K562 (cell line): ENCODE measurements around the gene G6PC3. TPM values are rescaled to one million over a fixed set of nuclear protein-coding genes. Genes with fewer than 3 reads are reported as not detected.

Source experiments
- ATF7 ChIP-seq: fragments of 450-650 bp; IDR thresholded peaks from 2 replicates; pipeline ENCODE4 v1.7.1; 2014; ENCODE audit warnings: mild to moderate bottlenecking, moderate library complexity
- DPF2 ChIP-seq: fragments of 450-650 bp; IDR thresholded peaks from 2 replicates; pipeline ENCODE4 v1.6.1; 2016
- ELF2 ChIP-seq: fragments of 250-450 bp; sonication (Bioruptor Pico); IDR thresholded peaks from 2 replicates; pipeline ENCODE4 v1.5.0; 2021; ENCODE audit warnings: mild to moderate bottlenecking
- FOSL1 ChIP-seq: fragments of 200-800 bp; sonication (Bioruptor generic); conservative IDR thresholded peaks from 2 replicates; pipeline ENCODE4 v1.6.1; 2016; ENCODE audit warnings: missing genetic modification characterization, missing compliant biosample characterization
- GABPA ChIP-seq: fragments of 200-800 bp; sonication (Bioruptor generic); conservative IDR thresholded peaks from 2 replicates; pipeline ENCODE4 v1.6.1; 2016; ENCODE audit warnings: low read depth, missing genetic modification characterization, missing compliant biosample characterization
- GATAD2A ChIP-seq: fragments of 450-650 bp; IDR thresholded peaks from 2 replicates; pipeline ENCODE4 v1.6.1; 2017
- HCFC1 ChIP-seq: IDR thresholded peaks from 2 replicates; pipeline ENCODE4 v1.6.1; 2012; ENCODE audit warnings: low read depth, low read length, improper control_type of control experiment
- KDM4B ChIP-seq, 2 experiments: fragments of 450-650 bp in 1 of 2; sonication (generic) in 1 of 2; IDR thresholded peaks; 2 replicates each; pipeline ENCODE4 v1.6.1; 2016 to 2017; ENCODE audit warnings: borderline replicate concordance in 2 of 2, antibody characterized with exemption in 1 of 2, low read depth in 1 of 2, mild to moderate bottlenecking in 1 of 2
- KDM5B ChIP-seq: fragments of 200-600 bp; sonication (generic); IDR thresholded peaks from 2 replicates; pipeline ENCODE4 v1.6.1; 2012; ENCODE audit warnings: low read depth, mild to moderate bottlenecking, moderate library complexity, low read length, control low read depth, inconsistent platforms; ENCODE audit not compliant: insufficient replicate concordance
- MBD1 ChIP-seq: fragments of 250-450 bp; sonication (Bioruptor Pico); IDR thresholded peaks from 2 replicates; pipeline ENCODE4 v1.8.0; 2022; ENCODE audit warnings: inconsistent platforms
- MCM7 ChIP-seq, 2 experiments: fragments of 450-650 bp; IDR thresholded peaks; 2 replicates each; pipeline ENCODE4 v1.6.1; 2016 to 2018
- SMARCA5 ChIP-seq: fragments of 450-650 bp; IDR thresholded peaks from 2 replicates; pipeline ENCODE4 v1.6.1; 2016
- SMARCC2 ChIP-seq: fragments of 450-650 bp; IDR thresholded peaks from 2 replicates; pipeline ENCODE4 v1.6.1; 2017; ENCODE audit warnings: antibody characterized with exemption, moderate library complexity, mild to moderate bottlenecking, low read depth
- STAT6 ChIP-seq: sonication (generic); formaldehyde crosslinking; IDR thresholded peaks from 2 replicates; pipeline ENCODE4 v1.8.1; 2023; ENCODE audit warnings: mild to moderate bottlenecking, missing genetic modification reagents
- ZBTB9 ChIP-seq: fragments of 450-650 bp; formaldehyde crosslinking; IDR thresholded peaks from 2 replicates; pipeline ENCODE4 v1.4.0; 2020; ENCODE audit warnings: mild to moderate bottlenecking, moderate library complexity
- ZNF224 ChIP-seq: sonication (generic); formaldehyde crosslinking; IDR thresholded peaks from 2 replicates; pipeline ENCODE4 v1.8.0; 2022; ENCODE audit warnings: mild to moderate bottlenecking, missing genetic modification reagents
- ZNF395 ChIP-seq: fragments of 200-800 bp; sonication (Bioruptor generic); IDR thresholded peaks from 2 replicates; pipeline ENCODE4 v1.6.1; 2017; ENCODE audit warnings: missing genetic modification characterization, missing compliant biosample characterization
- polyA plus RNA-seq, 8 experiments: library from polyadenylated mRNA; depleted of rRNA in 4 of 8; stranded (reverse) in 5 of 8; unstranded in 3 of 8; fragments of >200 nt; fragmentation: Nextera tagmentation in 2 of 8; fragmentation: Illumina TruSeq in 1 of 8; extraction: Ambion mirVana in 2 of 8; extraction: Trizol in 1 of 8; gene quantifications; 2 replicates each; pipeline versions ENCODE4 v1.2.1 to v1.2.3, GENCODE V29; 2011 to 2014; ENCODE audit warnings: inconsistent platforms in 1 of 8, missing spikeins in 1 of 8
- total RNA-seq, 7 experiments: library from RNA; depleted of rRNA in 6 of 7; stranded (reverse); fragments of >200 nt in 6 of 7; fragmentation: Illumina TruSeq in 2 of 7; extraction: Trizol in 2 of 7; gene quantifications; 2 replicates each; pipeline versions ENCODE4 v1.2.1 to v1.2.3, GENCODE V29; 2011 to 2021; ENCODE audit warnings: low replicate concordance in 1 of 7
- TF ChIP-seq, protein P1 (sequence below): fragments of 250-450 bp; sonication (Bioruptor Pico); IDR thresholded peaks from 2 replicates; pipeline ENCODE4 v1.9.0; 2021; ENCODE audit warnings: mild to moderate bottlenecking, inconsistent platforms

The G6PC3 gene
- total and polyA plus RNA-seq, 9 of the 15 experiments (the other 6 are each of a cell fraction or from before 2014, with no cell fraction given), result 10.4 to 57.8 (median 31.1) TPM

DNA sequence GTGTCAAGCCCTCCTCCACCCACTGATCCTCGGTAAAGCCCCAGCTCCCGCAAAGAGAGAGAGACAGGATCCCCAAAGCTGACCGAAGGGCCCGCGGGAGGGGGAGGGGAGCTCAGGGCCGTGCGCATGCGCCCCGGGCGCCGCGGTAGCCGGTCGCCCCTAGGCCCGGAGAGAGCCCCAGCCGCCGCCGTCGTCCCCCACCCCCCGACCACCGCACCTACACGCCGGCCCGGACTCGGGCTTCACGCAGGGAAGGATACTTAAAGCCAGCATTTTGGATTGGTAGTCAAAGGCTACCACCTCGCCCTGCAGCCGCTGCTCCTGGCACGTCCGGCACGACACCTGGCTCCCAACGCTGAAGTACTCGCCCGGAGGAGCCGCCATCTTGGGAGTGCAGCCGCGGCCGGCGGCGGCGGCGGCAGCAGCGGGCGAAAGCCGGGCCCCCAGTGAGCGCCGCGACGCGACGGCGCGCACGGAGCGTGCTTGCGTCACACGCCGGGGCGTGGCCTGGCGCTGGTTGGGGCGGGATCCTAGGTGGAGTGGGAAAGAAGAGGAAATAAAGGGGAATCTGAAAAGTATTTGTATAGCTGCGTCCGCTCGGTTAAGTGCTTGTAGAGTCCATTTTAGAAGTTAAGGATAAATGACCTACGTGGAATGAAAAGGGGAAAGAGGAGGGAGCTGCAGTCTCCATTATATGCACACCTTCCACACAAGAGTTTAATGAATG lies 4.2 kb upstream of the G6PC3 start, which contains the start of gene LSM12 (continued):
- no peak for TF ChIP-seq MBD1 (CRISPR knock-in tag)
- TF ChIP-seq KDM5B, result peak; percentile 70
- TF ChIP-seq HCFC1, result peak; percentile 31
- TF ChIP-seq SMARCC2, result no peak
- TF ChIP-seq DPF2, result no peak
- no peak for TF ChIP-seq KDM4B (IDR thresholded peaks at IDR 0.05; ENCODE audit: borderline replicate concordance in 2 of 2, low read depth in 1 of 2)
- TF ChIP-seq ZBTB9 (CRISPR knock-in tag), result no peak
- TF ChIP-seq ELF2 (CRISPR knock-in tag), result no peak
- peak; percentile 31; the same call in 1 of the 2 replicates for TF ChIP-seq GABPA (tag)
- TF ChIP-seq ATF7, result peak; percentile 83; the same call in 1 of the 2 replicates
- TF ChIP-seq ZNF395 (CRISPR knock-in tag), result peak; percentile 32; the same call in 1 of the 2 replicates
- 0 out of 2 replicates have a peak, but pooled peaks have one; percentile 11 for TF ChIP-seq FOSL1 (tag)
- peak; percentile 28; the same call in 1 of the 2 replicates for TF ChIP-seq SMARCA5
- no peak for TF ChIP-seq ZNF224 (CRISPR knock-in tag)
- TF ChIP-seq MCM7 (IDR thresholded peaks at IDR 0.05), result no peak
- TF ChIP-seq, protein P1, sequence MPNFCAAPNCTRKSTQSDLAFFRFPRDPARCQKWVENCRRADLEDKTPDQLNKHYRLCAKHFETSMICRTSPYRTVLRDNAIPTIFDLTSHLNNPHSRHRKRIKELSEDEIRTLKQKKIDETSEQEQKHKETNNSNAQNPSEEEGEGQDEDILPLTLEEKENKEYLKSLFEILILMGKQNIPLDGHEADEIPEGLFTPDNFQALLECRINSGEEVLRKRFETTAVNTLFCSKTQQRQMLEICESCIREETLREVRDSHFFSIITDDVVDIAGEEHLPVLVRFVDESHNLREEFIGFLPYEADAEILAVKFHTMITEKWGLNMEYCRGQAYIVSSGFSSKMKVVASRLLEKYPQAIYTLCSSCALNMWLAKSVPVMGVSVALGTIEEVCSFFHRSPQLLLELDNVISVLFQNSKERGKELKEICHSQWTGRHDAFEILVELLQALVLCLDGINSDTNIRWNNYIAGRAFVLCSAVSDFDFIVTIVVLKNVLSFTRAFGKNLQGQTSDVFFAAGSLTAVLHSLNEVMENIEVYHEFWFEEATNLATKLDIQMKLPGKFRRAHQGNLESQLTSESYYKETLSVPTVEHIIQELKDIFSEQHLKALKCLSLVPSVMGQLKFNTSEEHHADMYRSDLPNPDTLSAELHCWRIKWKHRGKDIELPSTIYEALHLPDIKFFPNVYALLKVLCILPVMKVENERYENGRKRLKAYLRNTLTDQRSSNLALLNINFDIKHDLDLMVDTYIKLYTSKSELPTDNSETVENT (CRISPR knock-in tag), result 0 out of 2 replicates have a peak, but pooled peaks have one; percentile 76
- no peak for TF ChIP-seq GATAD2A
- TF ChIP-seq STAT6 (CRISPR knock-in tag), result peak; percentile 48; the same call in 1 of the 2 replicates
